Astrocyte of the cerebellum (primary cell): ENCODE data around the gene ALPL.
A peak's percentile ranks its signal among the peaks of the same experiment; 100 is the strongest.

ENCODE experiments used
- DNase-seq: peaks from one replicate; pipeline ENCODE4 v3.0.0-alpha.2; 2011; ENCODE audit warnings: low read depth
- H3K4me3 ChIP-seq: 2 replicates; pipeline ENCODE4 v1.5.1; 2011; ENCODE audit warnings: mild to moderate bottlenecking, low read depth, low read length, moderate library complexity
- in situ Hi-C: cut with HindIII; loops from 2 replicates; pipeline ENCODE4 v1.10.0; 2017; ENCODE audit warnings: low sequenced_read_pairs
- TF ChIP-seq, protein P1 (sequence below): IDR thresholded peaks from 2 replicates; pipeline ENCODE4 v1.5.1; 2012; ENCODE audit warnings: low read length, low read depth, moderate library complexity, mild to moderate bottlenecking; ENCODE audit errors: missing control alignments

ALPL gene

DNA sequence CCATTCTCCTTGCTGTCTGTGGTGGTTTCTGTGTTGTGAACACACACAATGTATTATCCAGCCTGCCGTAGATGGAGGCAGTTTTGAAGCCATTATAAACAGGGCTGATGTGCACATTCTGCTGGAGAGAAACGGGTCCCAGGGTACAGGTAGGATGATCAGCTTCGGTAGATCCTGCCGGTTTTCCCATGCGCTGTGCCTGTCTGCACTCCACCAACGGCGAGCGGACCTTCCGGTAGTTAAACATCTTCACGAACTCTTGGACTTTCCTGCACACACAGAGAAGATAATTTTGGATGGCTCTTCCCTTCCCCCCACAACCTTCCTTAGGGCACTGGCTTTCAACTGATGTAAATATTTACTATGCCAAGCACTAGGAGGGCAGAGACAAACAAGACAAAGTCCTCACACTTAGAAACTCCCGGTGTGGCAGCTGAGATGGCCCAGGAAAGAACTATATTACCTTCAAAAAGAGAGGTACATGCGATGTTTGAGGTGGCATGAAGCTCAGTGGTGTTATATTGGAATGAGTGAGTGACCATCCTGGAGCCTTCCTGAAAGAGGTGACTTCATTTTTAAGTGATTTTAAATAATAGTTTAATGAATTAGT is 41.7 kb downstream of the ALPL start:
- in situ Hi-C loops: loop anchor here (5.0 kb wide), 1 partner anchor 179 kb away; no protein-coding TSS in a partner anchor
- H3K4me3 ChIP-seq: no peak overlapping the region
- TF ChIP-seq, protein P1, sequence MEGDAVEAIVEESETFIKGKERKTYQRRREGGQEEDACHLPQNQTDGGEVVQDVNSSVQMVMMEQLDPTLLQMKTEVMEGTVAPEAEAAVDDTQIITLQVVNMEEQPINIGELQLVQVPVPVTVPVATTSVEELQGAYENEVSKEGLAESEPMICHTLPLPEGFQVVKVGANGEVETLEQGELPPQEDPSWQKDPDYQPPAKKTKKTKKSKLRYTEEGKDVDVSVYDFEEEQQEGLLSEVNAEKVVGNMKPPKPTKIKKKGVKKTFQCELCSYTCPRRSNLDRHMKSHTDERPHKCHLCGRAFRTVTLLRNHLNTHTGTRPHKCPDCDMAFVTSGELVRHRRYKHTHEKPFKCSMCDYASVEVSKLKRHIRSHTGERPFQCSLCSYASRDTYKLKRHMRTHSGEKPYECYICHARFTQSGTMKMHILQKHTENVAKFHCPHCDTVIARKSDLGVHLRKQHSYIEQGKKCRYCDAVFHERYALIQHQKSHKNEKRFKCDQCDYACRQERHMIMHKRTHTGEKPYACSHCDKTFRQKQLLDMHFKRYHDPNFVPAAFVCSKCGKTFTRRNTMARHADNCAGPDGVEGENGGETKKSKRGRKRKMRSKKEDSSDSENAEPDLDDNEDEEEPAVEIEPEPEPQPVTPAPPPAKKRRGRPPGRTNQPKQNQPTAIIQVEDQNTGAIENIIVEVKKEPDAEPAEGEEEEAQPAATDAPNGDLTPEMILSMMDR: no peak
- DNase-seq: no peak

DNA sequence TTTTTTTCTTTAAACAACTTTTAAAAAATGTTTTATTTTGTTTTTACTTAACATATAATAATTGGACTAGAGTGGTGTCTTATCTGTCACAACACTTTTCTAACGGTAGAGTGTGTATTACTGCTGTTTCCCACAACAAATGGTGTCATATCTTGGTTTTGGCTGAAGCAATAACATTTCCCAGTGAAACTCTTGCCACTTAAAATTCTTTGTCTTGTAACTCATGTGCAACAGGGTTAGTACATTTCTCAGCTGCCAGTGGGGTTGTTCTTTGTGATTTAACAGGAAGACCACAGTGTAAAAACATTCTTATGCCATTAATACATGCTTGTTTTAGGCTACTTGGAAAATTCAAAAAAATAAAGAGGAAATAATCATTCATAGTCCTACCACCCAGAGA is 43.5 kb downstream of the ALPL start:
- in situ Hi-C loops: loop anchor here (5.0 kb wide), 1 partner anchor 180 kb away; no protein-coding TSS in a partner anchor
- DNase-seq: peak; percentile 92

DNA sequence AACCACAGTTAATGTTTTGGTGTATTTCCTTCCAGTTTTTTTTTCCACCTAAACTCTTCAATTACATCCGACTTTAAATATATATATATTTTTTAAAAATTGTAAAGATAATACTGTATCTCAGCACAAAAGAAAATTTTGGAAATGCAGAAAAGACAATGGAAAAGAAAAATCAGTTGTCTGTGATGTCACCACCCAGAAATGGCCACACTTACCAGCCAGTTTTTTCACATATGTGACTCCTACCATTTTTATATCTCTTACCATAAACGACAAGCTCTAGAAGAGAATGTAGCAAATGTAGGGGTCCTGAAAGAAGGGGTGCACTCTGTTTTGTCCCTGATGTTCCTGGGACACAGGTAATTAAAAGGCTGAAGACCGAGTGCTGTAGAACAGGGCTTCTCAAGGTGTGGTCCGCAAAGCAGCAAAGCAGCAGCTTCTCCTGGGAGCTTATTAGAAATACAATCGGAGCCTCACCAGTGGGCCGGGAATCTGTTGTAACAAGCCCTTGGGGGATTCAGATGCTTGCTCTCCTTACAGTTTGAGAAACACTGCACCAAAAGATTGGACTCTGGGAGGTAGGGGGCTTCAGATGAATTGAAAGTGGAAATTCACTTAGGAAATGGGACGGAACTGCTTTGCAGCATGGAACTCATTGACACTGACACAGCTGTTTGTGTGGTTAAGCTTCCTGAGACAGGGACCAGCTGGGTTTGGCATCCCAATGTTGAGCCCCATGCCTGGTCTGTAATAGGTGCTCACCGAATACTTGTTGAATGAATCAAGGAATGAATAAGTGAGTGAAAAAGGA is 44.1 kb downstream of the ALPL start:
- in situ Hi-C loops: loop anchor here (5.0 kb wide), 1 partner anchor 181 kb away; no protein-coding TSS in a partner anchor
- TF ChIP-seq, protein P1: no peak
- no peak for DNase-seq
- no peak overlapping the region for H3K4me3 ChIP-seq

More for the DNA sequence above, 43.5 kb downstream of the ALPL start:
- H3K4me3 ChIP-seq: no peak overlapping the region
- TF ChIP-seq, protein P1: no peak

DNA sequence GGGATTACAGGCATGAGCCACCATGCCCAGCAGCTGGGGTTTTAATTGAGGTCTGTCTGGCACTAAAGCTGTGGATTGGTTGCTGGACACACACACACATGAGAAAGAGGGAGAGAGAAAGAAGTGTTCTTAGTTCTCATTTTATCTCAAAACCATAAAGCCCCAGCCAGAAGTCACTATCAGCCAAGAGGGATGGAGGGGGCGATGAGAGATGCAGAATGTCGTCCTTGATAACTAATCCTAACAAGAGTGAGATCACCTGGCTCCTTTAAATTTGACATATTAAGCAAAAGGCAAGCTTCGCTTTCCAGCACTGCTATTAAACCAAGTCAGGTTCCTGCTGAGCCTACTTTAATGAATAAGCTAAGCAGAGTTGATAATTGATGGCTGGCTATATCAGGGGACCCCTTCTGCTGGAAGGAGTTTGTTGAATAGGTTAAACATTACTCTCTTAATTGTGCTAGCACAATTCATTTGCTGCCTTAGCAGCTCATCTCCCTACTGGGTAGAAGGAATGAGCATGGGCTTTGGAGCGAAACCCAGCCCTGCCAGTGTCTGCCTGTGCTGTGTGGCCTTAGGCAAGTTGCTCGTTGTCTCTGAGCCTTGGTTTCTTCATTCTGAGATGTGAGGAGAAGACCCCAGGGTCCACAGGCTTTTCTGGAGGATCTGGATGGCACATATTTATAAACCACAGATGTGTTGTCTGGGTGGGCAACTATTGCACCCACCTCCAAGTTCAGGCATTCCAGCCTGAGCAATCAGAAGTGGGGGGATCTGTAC is 50.8 kb downstream of the ALPL start:
- in situ Hi-C loops: loop anchor here (10.0 kb wide), 1 partner anchor 315 kb away; no protein-coding TSS in a partner anchor
- H3K4me3 ChIP-seq: no peak overlapping the region
- TF ChIP-seq, protein P1: no peak
- no peak for DNase-seq

DNA sequence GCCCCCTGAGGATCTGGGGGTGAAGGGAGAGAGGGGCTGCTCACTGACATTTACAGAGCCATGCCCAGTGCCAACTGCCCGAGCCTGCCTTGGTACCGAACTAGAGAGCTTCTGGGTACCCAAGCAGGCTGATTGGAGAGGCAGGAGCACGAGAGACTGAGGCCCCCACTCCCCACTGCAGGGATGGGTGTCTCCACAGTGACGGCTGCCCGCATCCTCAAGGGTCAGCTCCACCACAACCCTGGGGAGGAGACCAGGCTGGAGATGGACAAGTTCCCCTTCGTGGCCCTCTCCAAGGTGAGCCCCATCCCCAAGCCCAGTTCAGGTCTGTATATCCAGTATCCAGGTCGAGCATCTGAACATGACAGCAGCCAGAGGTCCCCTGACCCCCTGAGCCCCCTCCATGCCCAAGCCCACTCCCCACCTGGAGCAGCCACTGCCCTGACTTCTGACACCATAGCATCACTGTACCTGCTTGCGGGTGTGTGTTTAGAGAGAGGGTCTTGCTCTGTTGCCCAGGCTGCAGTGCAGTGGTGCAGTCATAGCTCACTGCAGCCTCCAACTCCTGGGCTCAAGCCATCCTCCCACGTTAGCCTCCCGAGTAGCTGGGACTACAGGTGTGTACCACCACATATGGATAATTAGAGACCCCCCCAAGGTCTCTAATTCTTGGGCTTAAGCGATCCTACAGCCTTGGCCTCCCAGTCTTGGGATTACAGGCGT is 51.9 kb downstream of the ALPL start:
- TF ChIP-seq, protein P1: no peak
- no peak for DNase-seq
- no peak overlapping the region for H3K4me3 ChIP-seq
- in situ Hi-C loops: loop anchor here (10.0 kb wide), 1 partner anchor 316 kb away; no protein-coding TSS in a partner anchor
